Breast epithelium (tissue), 3 donors: ENCODE measurements around the gene DVL1.

ENCODE experiments used
- CTCF ChIP-seq, 3 donors: fragments of 450-650 bp; IDR thresholded peaks; one replicate each; pipeline ENCODE4 v1.5.1; 2016 to 2017; ENCODE audit warnings: antibody characterized with exemption in 3 of 3, mild to moderate bottlenecking in 3 of 3, moderate library complexity in 3 of 3
- POLR2AphosphoS5 ChIP-seq, 3 donors: sonication (generic); formaldehyde crosslinking; IDR thresholded peaks; one replicate each; pipeline ENCODE4 v1.6.1; 2017; ENCODE audit warnings: antibody characterized with exemption in 3 of 3

DNA sequence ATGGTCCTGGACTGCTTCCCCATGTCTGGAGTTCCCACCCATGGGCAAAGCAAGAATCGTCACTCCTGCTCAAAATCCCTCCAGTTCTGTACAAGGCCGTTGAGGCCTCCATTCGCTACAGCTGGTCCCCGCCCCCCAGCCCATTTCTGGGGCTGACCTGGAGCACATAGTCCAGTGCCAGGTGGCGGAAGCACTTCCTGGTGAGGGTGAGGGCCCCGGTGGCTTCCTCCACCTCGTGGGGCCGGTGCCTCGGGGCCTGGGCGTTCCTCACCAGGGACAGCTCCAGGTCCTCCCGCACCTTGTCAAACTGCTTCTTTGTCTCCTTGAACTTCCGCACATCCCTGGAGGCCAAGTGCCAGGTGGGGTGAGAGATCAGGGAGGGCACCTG, 48.9 kb downstream of the DVL1 start:
- TF ChIP-seq CTCF (IDR thresholded peaks at IDR 0.05) (no peak), POLR2AphosphoS5 (IDR thresholded peaks at IDR 0.05) (no peak)
